ENCODE results near the gene ATP9A. TPM values are rescaled to one million over a fixed set of nuclear protein-coding genes. Genes with fewer than 3 reads are reported as not detected.

The ATP9A gene
- total and polyA plus RNA-seq, 2 of the 4 experiments (the other 2 are of a cell fraction), result 10.6 to 22.4 TPM

- no peak overlapping the region for H2AK5ac ChIP-seq (ENCODE audit: low read depth, low read length)
- no peak overlapping the region for H3K18ac ChIP-seq (ENCODE audit: low read depth, low read length)
- H3K79me1 ChIP-seq (ENCODE audit: low read depth in 1 of 2, low read length in 2 of 2), result no peaks in the 10 kb centered on the region
- no peak overlapping the region for H3K56ac ChIP-seq (ENCODE audit: extremely low read depth, insufficient read depth, low read length)
- H3K14ac ChIP-seq (replicated peaks; ENCODE audit: low read depth, low read length), result no peak overlapping the region
- H3K27me3 ChIP-seq (ENCODE audit: control insufficient read depth, insufficient read depth, low read length), result peaks cover 2% of the 10 kb centered on the region
- peaks cover 7% of the 10 kb centered on the region; the same call in 1 of the 2 replicates for H3K9me1 ChIP-seq (ENCODE audit: insufficient read depth, low read length)
- in situ Hi-C loops (cut with MboI; ENCODE audit: low sequenced_read_pairs) (no loop called here), dilution Hi-C loops (cut with HindIII; ENCODE audit: low sequenced_read_pairs, unreplicated experiment) (no loop called here), intact Hi-C loops (cut with micrococcal nuclease) (no loop called here)
- no peak overlapping the region for H3K4me2 ChIP-seq (ENCODE audit: low read depth, low read length)
- H2BK120ac ChIP-seq (ENCODE audit: low read depth, low read length), result no peak overlapping the region
- H2BK20ac ChIP-seq (ENCODE audit: low read depth, low read length), result no peak overlapping the region
- H4K8ac ChIP-seq (ENCODE audit: low read depth in 2 of 2, low read length in 2 of 2), result no peak overlapping the region
- no peak overlapping the region for H2BK5ac ChIP-seq (ENCODE audit: low read depth, low read length, poor library complexity, severe bottlenecking)
- no peak overlapping the region for H3K23ac ChIP-seq (ENCODE audit: low read depth, low read length)
- no peak overlapping the region for H2AFZ ChIP-seq (replicated peaks; ENCODE audit: low read length, poor library complexity)
- POLR2A ChIA-PET (ENCODE audit: unreplicated experiment), result no interaction called here
- no peak overlapping the region for H4K91ac ChIP-seq (ENCODE audit: insufficient read depth, low read depth, low read length)
- DNase-seq (no peak), ATAC-seq (ENCODE audit: low read depth) (no peak)
- WGBS, 2 experiments (ENCODE audit: extremely low coverage in 2 of 2, insufficient read length in 1 of 2), result 93% methylated on average over 3 of the region's 5 CpGs; no CpG with 5 or more reads in 1 of the 2 experiments
- CTCF ChIA-PET, result no interaction called here
- H4K20me1 ChIP-seq (ENCODE audit: insufficient read depth, low read length), result peaks cover 7% of the 10 kb centered on the region; the same call in 1 of the 2 replicates
- no peak overlapping the region for H3K4ac ChIP-seq (ENCODE audit: low read depth, low read length)
- H2AK9ac ChIP-seq (replicated peaks; ENCODE audit: low read depth, low read length, poor library complexity), result no peak overlapping the region
- peaks cover 9% of the 10 kb centered on the region for H3K4me1 ChIP-seq (ENCODE audit: control insufficient read depth, insufficient read depth, low read length)
- H3K27ac ChIP-seq (ENCODE audit: insufficient read depth, low read length), result no peak overlapping the region
- no peak overlapping the region for H2BK15ac ChIP-seq (ENCODE audit: low read depth, low read length)
- H3K4me3 ChIP-seq (ENCODE audit: insufficient read depth, low read depth, low read length), result no peak overlapping the region
- no peaks in the 10 kb centered on the region for H3K36me3 ChIP-seq (ENCODE audit: control insufficient read depth, insufficient read depth, low read length)
- no peaks in the 10 kb centered on the region for H3K9me3 ChIP-seq (ENCODE audit: control insufficient read depth, insufficient read depth, low read length)
- BruUV-seq (replicated peaks), result no TSS peak
- H4K5ac ChIP-seq (ENCODE audit: low read depth, low read length), result no peak overlapping the region
- TF ChIP-seq USF2 (IDR thresholded peaks at IDR 0.05; ENCODE audit: low read depth, low read length) (no peak), MAFK (IDR thresholded peaks at IDR 0.05; ENCODE audit: low read depth, low read length) (no peak), RAD21 (IDR thresholded peaks at IDR 0.05; ENCODE audit: low read length) (no peak), MXI1 (IDR thresholded peaks at IDR 0.05; ENCODE audit: borderline replicate concordance, low read depth, low read length) (no peak), FOS (IDR thresholded peaks at IDR 0.05; ENCODE audit: low read depth, low read length) (no peak), CEBPB (IDR thresholded peaks at IDR 0.05; ENCODE audit: low read depth, low read length) (no peak), POLR2A (IDR thresholded peaks at IDR 0.05; ENCODE audit: low read depth, low read length) (no peak), NFE2L2 (IDR thresholded peaks at IDR 0.05; ENCODE audit: low read depth, low read length) (no peak), BHLHE40 (IDR thresholded peaks at IDR 0.05; ENCODE audit: low read depth, low read length) (no peak), RCOR1 (IDR thresholded peaks at IDR 0.05; ENCODE audit: insufficient replicate concordance, low read length) (no peak), MAZ (IDR thresholded peaks at IDR 0.05; ENCODE audit: borderline replicate concordance, low read depth, low read length) (no peak), CHD1 (IDR thresholded peaks at IDR 0.05; ENCODE audit: low read depth, low read length) (no peak), RFX5 (IDR thresholded peaks at IDR 0.05; ENCODE audit: low read depth, low read length) (no peak), ELK1 (IDR thresholded peaks at IDR 0.05; ENCODE audit: borderline replicate concordance, low read depth, low read length) (no peak), SMC3 (IDR thresholded peaks at IDR 0.05; ENCODE audit: low read depth, low read length) (no peak), CTCF (conservative IDR thresholded peaks at IDR 0.05; ENCODE audit: low read depth, low read length) (no peak)
- H3K9ac ChIP-seq (ENCODE audit: low read depth, low read length), result no peak overlapping the region
These were observed 200.6 kb downstream of the ATP9A start for GRCh38 chr20:51567622-51568021.
